OCI-LY3 (cell line): ENCODE results near the gene HSPB2.

Experiments used
- H2AFZ ChIP-seq: fragments of 200-600, 300-600 bp; shearing (Covaris generic); 2 replicates; pipeline ENCODE4 v1.6.0; 2014; ENCODE audit warnings: antibody characterized with exemption, low read depth, low read length
- H3K27ac ChIP-seq: fragments of 200-600, 300-600 bp; sonication (generic); 2 replicates; pipeline ENCODE4 v1.5.1; 2014; ENCODE audit warnings: mild to moderate bottlenecking, low read length, moderate library complexity, mixed read lengths
- H3K27me3 ChIP-seq: fragments of 200-600, 300-600 bp; sonication (generic); 2 replicates; pipeline ENCODE4 v1.6.1; 2014; ENCODE audit warnings: low read depth, low read length, mixed read lengths
- H3K36me3 ChIP-seq: fragments of 200-600, 300-600 bp; sonication (generic); replicated peaks from 2 replicates; pipeline ENCODE3; 2014; ENCODE audit warnings: low read depth, low read length, mixed read lengths
- H3K4me1 ChIP-seq: fragments of 300-600, 200-600 bp; sonication (generic); 2 replicates; pipeline ENCODE4 v1.6.1; 2014; ENCODE audit warnings: low read length, mixed read lengths
- H3K4me2 ChIP-seq: fragments of 200-600, 300-600 bp; sonication (generic); 2 replicates; pipeline ENCODE4 v1.6.1; 2014; ENCODE audit warnings: low read length, mixed read lengths
- H3K4me3 ChIP-seq: fragments of 300-600, 200-600 bp; sonication (generic); 2 replicates; pipeline ENCODE4 v1.5.1; 2014; ENCODE audit warnings: antibody characterized with exemption, mild to moderate bottlenecking, low read length, moderate library complexity
- H3K79me2 ChIP-seq: fragments of 300-600, 200-600 bp; shearing (Covaris generic); 2 replicates; pipeline ENCODE4 v1.6.1; 2014; ENCODE audit warnings: mild to moderate bottlenecking, low read length, mixed read lengths
- H3K9ac ChIP-seq: fragments of 300-600, 200-600 bp; shearing (Covaris generic); 2 replicates; pipeline ENCODE4 v1.6.0; 2014; ENCODE audit warnings: mild to moderate bottlenecking, low read length, moderate library complexity
- H3K9me3 ChIP-seq: fragments of 200-600, 300-600 bp; shearing (Covaris generic); 2 replicates; pipeline ENCODE4 v1.6.1; 2014; ENCODE audit warnings: low read length, mixed read lengths; ENCODE audit not compliant: insufficient read depth
- H4K20me1 ChIP-seq: fragments of 200-600, 300-600 bp; sonication (generic); 2 replicates; pipeline ENCODE4 v1.6.1; 2016; ENCODE audit warnings: low read length, mixed read lengths; ENCODE audit not compliant: insufficient read depth
- EZH2phosphoT487 ChIP-seq: fragments of 200-600 bp; shearing (Covaris generic); IDR thresholded peaks from 2 replicates; pipeline ENCODE4 v1.6.1; 2018; ENCODE audit warnings: antibody characterized with exemption, mixed run types, low read depth
- TF ChIP-seq, protein P1 (sequence below): fragments of 200-600, 300-600 bp; sonication (generic); IDR thresholded peaks from 2 replicates; pipeline ENCODE4 v1.5.1; 2014; ENCODE audit warnings: antibody characterized with exemption, low read length, low read depth

HSPB2 gene

DNA sequence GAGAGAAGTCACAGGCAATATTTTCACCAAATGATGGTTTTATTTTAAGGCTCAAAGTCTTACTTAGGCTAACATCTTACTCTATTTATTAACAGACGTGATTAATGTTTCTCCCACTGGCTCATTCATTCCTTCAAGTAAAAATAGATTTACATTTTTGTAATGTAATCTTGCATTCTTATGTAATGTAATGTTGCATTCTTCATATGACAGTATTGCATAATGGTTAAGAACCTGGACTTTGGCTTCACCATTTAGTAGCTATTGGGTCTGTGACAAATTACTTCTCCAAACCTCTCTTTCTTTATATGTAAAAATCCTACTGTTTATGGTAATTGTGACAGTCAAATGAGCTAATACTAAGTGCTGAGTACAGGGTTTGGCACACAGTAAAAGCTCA lies 21.3 kb downstream of the HSPB2 start:
- Histone ChIP-seq H3K79me2 (peaks cover 10% of the 10 kb centered on the region; the same call in 1 of the 2 replicates), H3K9ac (no peak overlapping the region), H3K4me3 (no peak overlapping the region), H2AFZ (no peak overlapping the region), H4K20me1 (no peaks in the 10 kb centered on the region), H3K4me2 (no peak overlapping the region), H3K27ac (no peak overlapping the region), H3K36me3 (no peaks in the 10 kb centered on the region), H3K9me3 (no peaks in the 10 kb centered on the region), H3K27me3 (no peaks in the 10 kb centered on the region), H3K4me1 (peaks cover 32% of the 10 kb centered on the region)
- TF ChIP-seq, protein P1, sequence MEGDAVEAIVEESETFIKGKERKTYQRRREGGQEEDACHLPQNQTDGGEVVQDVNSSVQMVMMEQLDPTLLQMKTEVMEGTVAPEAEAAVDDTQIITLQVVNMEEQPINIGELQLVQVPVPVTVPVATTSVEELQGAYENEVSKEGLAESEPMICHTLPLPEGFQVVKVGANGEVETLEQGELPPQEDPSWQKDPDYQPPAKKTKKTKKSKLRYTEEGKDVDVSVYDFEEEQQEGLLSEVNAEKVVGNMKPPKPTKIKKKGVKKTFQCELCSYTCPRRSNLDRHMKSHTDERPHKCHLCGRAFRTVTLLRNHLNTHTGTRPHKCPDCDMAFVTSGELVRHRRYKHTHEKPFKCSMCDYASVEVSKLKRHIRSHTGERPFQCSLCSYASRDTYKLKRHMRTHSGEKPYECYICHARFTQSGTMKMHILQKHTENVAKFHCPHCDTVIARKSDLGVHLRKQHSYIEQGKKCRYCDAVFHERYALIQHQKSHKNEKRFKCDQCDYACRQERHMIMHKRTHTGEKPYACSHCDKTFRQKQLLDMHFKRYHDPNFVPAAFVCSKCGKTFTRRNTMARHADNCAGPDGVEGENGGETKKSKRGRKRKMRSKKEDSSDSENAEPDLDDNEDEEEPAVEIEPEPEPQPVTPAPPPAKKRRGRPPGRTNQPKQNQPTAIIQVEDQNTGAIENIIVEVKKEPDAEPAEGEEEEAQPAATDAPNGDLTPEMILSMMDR: no peak
- TF ChIP-seq EZH2phosphoT487: no peak

DNA sequence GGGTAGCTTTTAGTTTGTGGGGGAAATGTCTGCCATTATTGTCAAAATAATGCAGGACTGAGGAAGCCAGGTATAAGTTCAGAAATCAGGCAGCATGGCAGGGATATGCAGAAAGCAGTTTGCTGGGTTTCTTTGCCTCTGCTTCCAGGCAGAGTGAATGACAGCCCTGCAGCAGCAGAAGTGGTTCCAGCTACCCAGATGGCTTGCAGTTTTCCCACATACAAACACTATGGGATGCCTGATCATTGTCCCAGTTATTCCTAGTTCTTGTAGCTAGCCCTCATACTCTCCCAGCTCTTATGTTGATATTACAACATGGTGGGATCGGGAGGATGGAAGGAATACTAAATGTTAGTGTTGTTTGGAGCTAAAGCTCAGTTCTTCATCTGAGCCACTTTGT lies 21.8 kb downstream of the HSPB2 start:
- TF ChIP-seq, protein P1: no peak
- TF ChIP-seq EZH2phosphoT487: no peak
- no peak overlapping the region for H3K4me3 ChIP-seq
- H3K27me3 ChIP-seq: no peaks in the 10 kb centered on the region
- no peak overlapping the region for H2AFZ ChIP-seq
- no peaks in the 10 kb centered on the region for H4K20me1 ChIP-seq
- H3K4me2 ChIP-seq: no peak overlapping the region
- H3K9me3 ChIP-seq: no peaks in the 10 kb centered on the region
- H3K4me1 ChIP-seq: peaks cover 36% of the 10 kb centered on the region
- H3K9ac ChIP-seq: no peak overlapping the region
- H3K27ac ChIP-seq: no peak overlapping the region
- no peaks in the 10 kb centered on the region for H3K36me3 ChIP-seq
- peaks cover 12% of the 10 kb centered on the region; the same call in 1 of the 2 replicates for H3K79me2 ChIP-seq

DNA sequence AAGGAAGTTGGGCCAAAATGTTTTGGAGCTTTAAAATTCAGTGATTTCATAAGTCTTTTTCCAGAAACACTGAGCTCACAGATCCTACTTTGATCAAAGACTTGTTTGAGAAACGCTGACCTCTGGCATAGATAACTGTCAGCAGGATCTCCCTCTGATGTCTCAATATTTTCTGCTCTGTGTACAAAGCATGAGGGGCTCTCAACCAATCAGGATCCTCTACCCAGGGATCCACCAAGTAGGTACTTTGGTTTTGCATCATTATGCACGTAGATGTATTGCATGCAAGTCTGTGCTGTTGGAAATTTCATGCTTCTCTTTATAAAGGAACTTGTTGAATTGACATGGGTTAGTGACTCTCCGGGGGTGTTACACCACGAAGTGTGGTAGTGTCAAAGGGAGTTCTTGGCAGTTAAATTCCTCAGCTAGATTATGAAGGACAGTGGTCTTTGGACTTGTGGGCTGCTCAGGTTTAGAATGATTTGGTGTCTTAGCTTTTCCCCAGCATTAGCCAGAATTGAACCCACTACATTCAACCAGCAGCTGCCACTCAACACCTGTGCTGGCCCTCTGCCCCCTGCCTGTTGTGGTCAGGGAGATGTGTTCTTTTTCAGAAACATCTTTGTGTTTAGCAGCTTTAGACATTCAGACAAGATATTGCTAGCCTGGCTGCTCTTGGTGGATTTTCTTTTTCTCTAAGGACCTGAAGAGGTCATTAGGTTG lies 22.9 kb downstream of the HSPB2 start:
- Histone ChIP-seq H3K9me3 (no peaks in the 10 kb centered on the region), H3K9ac (no peak overlapping the region), H3K4me2 (peak overlapping the region; percentile 97; the same call in 1 of the 2 replicates), H3K27ac (no peak overlapping the region), H3K4me1 (peaks cover 40% of the 10 kb centered on the region), H3K36me3 (peaks cover 9% of the 10 kb centered on the region), H2AFZ (no peak overlapping the region), H3K4me3 (0 out of 2 replicates have a peak overlapping the region, but pooled peaks have one; percentile 80), H4K20me1 (no peaks in the 10 kb centered on the region), H3K79me2 (peaks cover 24% of the 10 kb centered on the region), H3K27me3 (no peaks in the 10 kb centered on the region)
- no peak for TF ChIP-seq EZH2phosphoT487
- TF ChIP-seq, protein P1: no peak

DNA sequence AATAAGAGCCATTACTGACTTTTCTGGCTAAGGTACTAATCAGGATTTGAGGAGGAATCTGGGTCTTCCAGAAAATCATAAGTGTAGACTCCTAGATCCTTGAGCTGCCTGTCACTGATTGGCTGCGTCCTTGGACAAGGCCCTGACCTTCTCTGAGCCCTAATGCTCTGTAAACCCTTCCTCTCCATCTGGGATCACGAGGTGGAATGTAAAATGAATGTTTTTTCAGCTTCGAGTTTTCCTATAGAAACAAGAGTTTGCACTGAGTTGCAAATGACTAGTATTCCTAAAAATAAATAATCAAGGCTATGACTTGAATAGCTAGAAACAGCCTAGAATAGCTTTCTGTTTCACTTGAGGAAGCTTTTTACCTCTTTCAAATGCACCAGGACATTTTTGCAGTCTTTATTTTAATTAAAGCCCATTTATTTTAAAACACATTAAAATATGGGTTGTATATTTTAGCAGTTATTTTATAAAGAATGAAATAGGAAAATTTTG lies 23.6 kb downstream of the HSPB2 start:
- peak overlapping the region; percentile 65 for H3K9ac ChIP-seq
- H3K4me2 ChIP-seq: peak overlapping the region; percentile 97
- no peaks in the 10 kb centered on the region for H3K27me3 ChIP-seq
- peaks cover 10% of the 10 kb centered on the region for H3K36me3 ChIP-seq
- peaks cover 30% of the 10 kb centered on the region for H3K79me2 ChIP-seq
- TF ChIP-seq EZH2phosphoT487: no peak
- TF ChIP-seq, protein P1: no peak
- H3K4me1 ChIP-seq: peaks cover 38% of the 10 kb centered on the region
- H3K4me3 ChIP-seq: peak overlapping the region; percentile 80
- H4K20me1 ChIP-seq: no peaks in the 10 kb centered on the region
- no peak overlapping the region for H3K27ac ChIP-seq
- peak overlapping the region; percentile 81; the same call in 1 of the 2 replicates for H2AFZ ChIP-seq
- no peaks in the 10 kb centered on the region for H3K9me3 ChIP-seq
